Natural killer cell (primary cell): ENCODE data around the gene IGF1. TPM values are rescaled to one million over a fixed set of nuclear protein-coding genes. Genes with fewer than 3 reads are reported as not detected.

Source experiments
- ATAC-seq, 3 donors: fragments of 150-1000 bp in 2 of 3; fragments of 200-7000 bp in 1 of 3; cut with Tn5 transposase; 1 replicate in 1 of 3; 2 replicates in 2 of 3; pipeline ENCODE4 v1.10.0; 2021; ENCODE audit warnings: mild to moderate bottlenecking in 2 of 3, moderate library complexity in 2 of 3
- DNase-seq, 2 donors: peaks; one replicate each; pipeline versions ENCODE4 v3.0.0 to v3.0.0-alpha.2; 2013 to 2021; ENCODE audit warnings: mixed read lengths in 1 of 2
- H3K27ac ChIP-seq: one replicate; pipeline ENCODE4 v1.5.1; 2013; ENCODE audit warnings: mild to moderate bottlenecking, low read length
- H3K27me3 ChIP-seq: one replicate; pipeline ENCODE4 v1.6.1; 2013; ENCODE audit warnings: low read length; ENCODE audit not compliant: control insufficient read depth, insufficient read depth
- H3K36me3 ChIP-seq: one replicate; pipeline ENCODE4 v1.6.1; 2013; ENCODE audit warnings: low read length; ENCODE audit not compliant: control insufficient read depth, insufficient read depth
- H3K4me1 ChIP-seq: one replicate; pipeline ENCODE4 v1.6.1; 2013; ENCODE audit warnings: low read length; ENCODE audit not compliant: control insufficient read depth, insufficient read depth
- H3K4me3 ChIP-seq: one replicate; pipeline ENCODE4 v1.5.1; 2013; ENCODE audit warnings: low read length
- H3K9me3 ChIP-seq: one replicate; pipeline ENCODE4 v1.6.1; 2013; ENCODE audit warnings: low read length; ENCODE audit not compliant: control insufficient read depth, insufficient read depth
- H3K27ac Mint-ChIP-seq, 2 donors: one replicate each; pipeline ENCODE4 v1.8.0; 2022; ENCODE audit warnings: mild to moderate bottlenecking in 2 of 2, mixed read lengths in 2 of 2, moderate library complexity in 1 of 2
- H3K27me3 Mint-ChIP-seq, 2 donors: one replicate each; pipeline ENCODE4 v1.8.0; 2022; ENCODE audit warnings: low read depth in 2 of 2, mixed read lengths in 2 of 2
- H3K36me3 Mint-ChIP-seq: one replicate; pipeline ENCODE4 v1.8.0; 2022; ENCODE audit warnings: mixed read lengths
- H3K4me1 Mint-ChIP-seq, 2 donors: one replicate each; pipeline ENCODE4 v1.8.0; 2022; ENCODE audit warnings: mixed read lengths in 2 of 2
- H3K4me3 Mint-ChIP-seq: one replicate; pipeline ENCODE4 v1.8.0; 2022; ENCODE audit warnings: mild to moderate bottlenecking, moderate library complexity, mixed read lengths
- H3K9me3 Mint-ChIP-seq, 2 donors: one replicate each; pipeline ENCODE4 v1.8.0; 2022; ENCODE audit warnings: mixed read lengths in 2 of 2
- WGBS: methylation state at CpG from one replicate; pipeline ENCODE4 v1.1.7; 2013; ENCODE audit warnings: missing lambda C conversion rate; ENCODE audit not compliant: insufficient coverage; 5-methylcytosine and 5-hydroxymethylcytosine counted together
- intact Hi-C: fragments of 100-400 bp; cut with micrococcal nuclease; formaldehyde crosslinking; loops from one replicate; pipeline ENCODE4 v1.14.2; 2022
- total RNA-seq, 4 donors: library from RNA; stranded (reverse); fragments of 120-200 nt in 1 of 4; gene quantifications; one replicate each; pipeline versions ENCODE4 v1.2.3 to v1.2.4, GENCODE V29; 2013 to 2022
- TF ChIP-seq, protein P1 (sequence below): fragments of 200-600 bp; IDR thresholded peaks from one replicate; pipeline ENCODE4 v1.8.0; 2022; ENCODE audit warnings: antibody characterized with exemption

The IGF1 gene
- total RNA-seq, 3 donors from 2014 or later (not counting 1 experiment from before 2014, with no cell fraction given) = 0.48 TPM; not detected in 2

DNA sequence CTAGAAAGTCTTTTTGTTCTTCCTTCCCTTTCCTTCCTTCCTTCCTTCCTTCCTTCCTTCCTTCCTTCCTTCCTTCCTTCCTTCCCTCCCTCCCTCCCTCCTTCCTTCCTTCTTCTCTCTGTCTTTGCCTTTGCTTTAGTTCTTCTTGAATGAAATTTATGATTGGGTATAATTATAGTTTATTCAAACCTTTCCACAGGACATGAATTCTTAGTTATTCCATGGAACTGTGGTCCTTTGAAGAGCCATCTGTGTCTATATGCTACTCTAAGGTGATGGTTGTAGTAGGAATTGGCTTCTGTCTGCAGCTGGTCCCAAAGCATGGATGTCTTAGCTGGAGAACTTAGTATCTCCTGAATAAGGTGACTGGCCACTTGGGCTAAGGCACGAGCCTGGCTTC lies 64.8 kb downstream of the IGF1 start:
- TF ChIP-seq, protein P1, sequence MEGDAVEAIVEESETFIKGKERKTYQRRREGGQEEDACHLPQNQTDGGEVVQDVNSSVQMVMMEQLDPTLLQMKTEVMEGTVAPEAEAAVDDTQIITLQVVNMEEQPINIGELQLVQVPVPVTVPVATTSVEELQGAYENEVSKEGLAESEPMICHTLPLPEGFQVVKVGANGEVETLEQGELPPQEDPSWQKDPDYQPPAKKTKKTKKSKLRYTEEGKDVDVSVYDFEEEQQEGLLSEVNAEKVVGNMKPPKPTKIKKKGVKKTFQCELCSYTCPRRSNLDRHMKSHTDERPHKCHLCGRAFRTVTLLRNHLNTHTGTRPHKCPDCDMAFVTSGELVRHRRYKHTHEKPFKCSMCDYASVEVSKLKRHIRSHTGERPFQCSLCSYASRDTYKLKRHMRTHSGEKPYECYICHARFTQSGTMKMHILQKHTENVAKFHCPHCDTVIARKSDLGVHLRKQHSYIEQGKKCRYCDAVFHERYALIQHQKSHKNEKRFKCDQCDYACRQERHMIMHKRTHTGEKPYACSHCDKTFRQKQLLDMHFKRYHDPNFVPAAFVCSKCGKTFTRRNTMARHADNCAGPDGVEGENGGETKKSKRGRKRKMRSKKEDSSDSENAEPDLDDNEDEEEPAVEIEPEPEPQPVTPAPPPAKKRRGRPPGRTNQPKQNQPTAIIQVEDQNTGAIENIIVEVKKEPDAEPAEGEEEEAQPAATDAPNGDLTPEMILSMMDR = no peak
- H3K4me3 Mint-ChIP-seq = no peak overlapping the region
- H3K27me3 ChIP-seq = no peaks in the 10 kb centered on the region
- no peak for ATAC-seq
- H3K9me3 Mint-ChIP-seq = peaks cover 0 to 4% of the 10 kb centered on the region in 2 donors
- H3K4me1 ChIP-seq = no peaks in the 10 kb centered on the region
- intact Hi-C loops = no loop called here
- 75% methylated on average over 1 of the region's 1 CpG for WGBS
- no peaks in the 10 kb centered on the region for H3K36me3 Mint-ChIP-seq
- H3K4me1 Mint-ChIP-seq = no peaks in the 10 kb centered on the region
- H3K27ac ChIP-seq = no peak overlapping the region
- H3K27ac Mint-ChIP-seq = no peak overlapping the region
- no peak overlapping the region for H3K4me3 ChIP-seq
- no peaks in the 10 kb centered on the region for H3K9me3 ChIP-seq
- peaks cover 0 to 7% of the 10 kb centered on the region in 2 donors for H3K27me3 Mint-ChIP-seq
- H3K36me3 ChIP-seq = no peaks in the 10 kb centered on the region
- DNase-seq = no peak

- no peak overlapping the region for H3K4me3 Mint-ChIP-seq
- WGBS = 100% methylated on average over 1 of the region's 5 CpGs
Measured at GRCh38 chr12:102413396-102413795, 67.0 kb downstream of the IGF1 start.

GRCh38 chr12:102410511-102410910 lies 69.9 kb downstream of the IGF1 start:
- Mint-ChIP-seq H3K27ac (no peak overlapping the region), H3K27me3 (no peaks in the 10 kb centered on the region), H3K9me3 (peaks cover 0 to 3% of the 10 kb centered on the region in 2 donors), H3K4me1 (no peaks in the 10 kb centered on the region), H3K4me3 (no peak overlapping the region), H3K36me3 (no peaks in the 10 kb centered on the region)
- no peak overlapping the region for H3K27ac ChIP-seq
- H3K4me3 ChIP-seq = no peak overlapping the region
- no peaks in the 10 kb centered on the region for H3K4me1 ChIP-seq
- TF ChIP-seq, protein P1 = no peak
- no peak for DNase-seq
- no peaks in the 10 kb centered on the region for H3K27me3 ChIP-seq
- H3K9me3 ChIP-seq = no peaks in the 10 kb centered on the region
- intact Hi-C loops = no loop called here
- H3K36me3 ChIP-seq = no peaks in the 10 kb centered on the region
- no peak for ATAC-seq

More at GRCh38 chr12:102413396-102413795, 67.0 kb downstream of the IGF1 start:
- Mint-ChIP-seq H3K4me1 (no peaks in the 10 kb centered on the region), H3K27me3 (peaks cover 0 to 3% of the 10 kb centered on the region in 2 donors), H3K36me3 (no peaks in the 10 kb centered on the region), H3K27ac (no peak overlapping the region), H3K9me3 (peaks cover 0 to 7% of the 10 kb centered on the region in 2 donors)
- H3K4me1 ChIP-seq = no peaks in the 10 kb centered on the region
- no peak overlapping the region for H3K27ac ChIP-seq
- ATAC-seq = no peak
- no peak for DNase-seq
- intact Hi-C loops = no loop called here
- H3K9me3 ChIP-seq = no peaks in the 10 kb centered on the region
- no peaks in the 10 kb centered on the region for H3K36me3 ChIP-seq
- TF ChIP-seq, protein P1 = no peak
- no peaks in the 10 kb centered on the region for H3K27me3 ChIP-seq
- H3K4me3 ChIP-seq = no peak overlapping the region
